HG03060 (cell line): Measurements from ENCODE around the gene RARA.
"Not testable (repeated sequence)": the region's sequence is repeated elsewhere in the genome, so short reads cannot be mapped to it uniquely, and the experiment has no call there.

ENCODE experiments used
- ATAC-seq: cut with Tn5 transposase; IDR thresholded peaks from one replicate; pipeline ENCODE4 v1.9.1; 2021; ENCODE audit warnings: low read depth, moderate number of reproducible peaks; ENCODE audit not compliant: unreplicated experiment

The RARA gene

DNA sequence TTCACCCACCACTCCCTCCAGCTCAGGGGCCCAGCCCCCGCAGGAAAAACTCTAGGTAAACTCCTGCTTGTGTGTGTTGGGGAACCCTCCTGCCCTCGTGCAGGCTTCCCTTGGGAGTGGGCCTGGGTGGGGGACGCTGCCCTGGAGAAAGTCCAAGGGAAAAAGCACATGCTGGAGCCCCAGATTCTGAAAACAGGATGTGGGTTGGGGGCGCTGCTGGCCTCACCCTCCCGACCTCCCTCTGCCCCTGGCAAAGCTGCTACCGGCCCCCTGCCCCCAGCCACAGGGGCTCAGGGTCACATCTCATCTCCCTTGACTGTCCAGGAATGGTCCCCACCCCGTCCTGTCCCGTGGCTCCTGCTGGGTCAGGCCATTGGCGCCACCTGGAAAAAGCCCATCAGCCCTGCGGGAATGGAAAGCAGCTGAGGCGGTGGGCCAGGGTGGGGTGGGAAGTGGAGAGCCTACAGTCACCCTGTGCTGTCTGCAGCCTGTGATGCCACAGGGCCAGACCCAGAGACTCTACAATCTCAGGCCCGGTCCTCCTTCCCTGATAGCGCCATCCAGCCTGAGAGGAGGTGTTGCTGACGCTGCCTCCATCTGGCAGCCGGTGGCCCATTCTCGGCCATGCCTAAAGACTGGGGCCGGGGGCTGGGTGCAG, 58.0 kb downstream of the RARA start:
- ATAC-seq = no peak

DNA sequence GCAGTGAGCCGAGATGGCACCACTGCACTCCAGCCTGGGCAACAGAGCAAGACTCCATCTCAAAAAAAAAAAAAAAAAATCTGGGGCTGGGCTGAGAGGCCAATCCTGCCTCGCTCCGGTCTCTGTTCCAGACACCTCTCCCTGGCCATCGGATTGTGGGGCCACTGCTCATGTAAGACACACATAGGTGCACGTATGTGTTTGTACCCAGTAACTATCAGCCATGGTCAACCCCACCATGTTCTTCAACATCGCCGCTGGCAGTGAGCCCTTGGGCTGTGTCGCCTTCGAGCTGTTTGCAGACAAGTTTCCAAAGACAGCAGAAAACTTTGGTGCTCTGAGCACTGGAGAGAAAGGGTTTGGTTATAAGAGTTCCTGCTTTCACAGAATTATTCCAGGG, 58.7 kb downstream of the RARA start:
- ATAC-seq = not testable (repeated sequence)

DNA sequence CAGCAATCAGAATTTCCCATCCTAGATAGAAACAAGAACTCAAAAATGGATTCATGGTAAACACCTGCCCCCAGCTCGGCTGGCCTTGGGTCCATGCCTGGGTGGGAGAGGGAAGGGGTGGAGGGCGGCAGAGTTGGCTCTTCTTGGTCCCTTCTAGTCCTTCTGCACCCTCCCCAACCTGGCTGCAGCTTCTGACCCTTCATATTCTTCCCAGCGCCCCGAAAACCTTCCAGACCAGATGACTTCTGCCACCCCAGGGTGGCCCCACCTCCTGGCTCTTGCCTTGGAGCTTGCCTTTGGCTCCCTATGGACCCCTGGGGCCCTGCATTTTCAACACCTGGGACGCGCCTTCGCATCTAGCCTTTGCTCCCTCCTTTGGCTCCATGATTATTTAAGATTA, 60.9 kb downstream of the RARA start:
- no peak for ATAC-seq

DNA sequence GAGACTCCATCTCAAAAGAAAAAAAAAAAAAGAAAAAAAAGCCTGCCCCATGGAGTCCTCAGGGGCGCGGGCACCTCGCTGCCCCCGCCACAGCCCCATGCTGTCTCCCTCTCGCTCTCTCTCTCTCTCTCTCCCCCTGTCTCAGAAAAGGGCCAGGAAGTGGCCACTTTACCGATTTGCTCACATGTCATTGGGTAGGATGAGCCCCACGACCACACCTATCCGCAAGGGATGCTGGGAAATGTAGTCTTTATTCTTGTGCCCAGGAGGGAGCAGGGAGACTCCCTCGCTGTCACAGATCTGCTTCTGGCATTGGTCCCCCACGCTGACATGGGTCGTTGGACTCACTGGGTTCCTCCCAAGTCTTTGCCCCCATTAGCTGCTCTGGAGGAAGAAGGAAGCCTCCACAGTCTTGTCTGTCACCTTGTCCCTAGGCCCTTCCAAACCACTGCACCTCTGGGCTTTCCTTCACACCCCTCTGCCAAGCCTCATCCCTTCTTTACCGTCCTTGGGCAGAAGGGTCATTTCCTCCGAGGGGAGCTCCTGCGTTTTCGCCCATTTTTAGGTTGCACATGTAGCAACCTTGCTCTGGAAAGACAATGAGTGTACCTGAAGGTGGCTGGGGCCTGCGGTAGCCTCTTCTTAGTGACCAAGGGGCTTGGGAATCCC, 62.4 kb downstream of the RARA start:
- ATAC-seq = no peak

DNA sequence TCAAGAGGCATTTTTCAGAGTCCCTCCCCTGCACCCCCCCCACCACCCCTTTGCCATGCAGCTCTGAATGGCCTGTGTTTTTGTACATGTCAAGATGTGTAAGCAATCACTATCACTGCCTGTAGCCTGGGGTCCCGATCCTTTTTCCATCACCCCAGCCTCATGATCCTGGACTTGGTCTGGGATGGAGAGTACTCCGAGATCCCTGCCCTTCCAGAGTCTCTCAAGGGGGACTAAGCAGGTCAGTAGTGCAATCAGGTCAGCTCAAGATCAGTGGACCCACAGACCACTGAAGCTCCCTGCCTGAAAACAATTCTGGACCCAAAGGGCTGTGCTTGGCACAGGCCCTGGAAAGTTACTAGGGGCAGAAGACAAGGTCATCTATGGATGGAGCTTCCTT, 63.1 kb downstream of the RARA start:
- ATAC-seq = no peak

DNA sequence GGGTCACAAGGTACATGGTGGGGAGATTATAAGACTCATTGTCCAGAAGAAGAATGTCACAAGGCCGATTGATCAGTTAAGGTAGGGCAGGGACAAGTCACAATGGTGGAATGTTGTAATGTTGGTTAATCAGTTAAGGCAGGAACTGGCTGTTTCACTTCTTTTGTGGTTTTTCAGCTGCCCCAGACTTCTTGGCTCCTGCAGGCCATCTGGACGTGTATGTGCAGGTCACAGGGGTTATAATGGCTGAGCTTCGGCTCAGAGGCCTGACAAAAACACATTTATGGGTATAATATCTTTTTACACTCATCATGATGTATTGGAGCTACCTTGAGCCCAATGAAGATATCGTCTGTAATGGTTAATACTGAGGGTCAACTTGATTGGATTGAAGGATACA, 63.7 kb downstream of the RARA start:
- not testable (repeated sequence) for ATAC-seq

DNA sequence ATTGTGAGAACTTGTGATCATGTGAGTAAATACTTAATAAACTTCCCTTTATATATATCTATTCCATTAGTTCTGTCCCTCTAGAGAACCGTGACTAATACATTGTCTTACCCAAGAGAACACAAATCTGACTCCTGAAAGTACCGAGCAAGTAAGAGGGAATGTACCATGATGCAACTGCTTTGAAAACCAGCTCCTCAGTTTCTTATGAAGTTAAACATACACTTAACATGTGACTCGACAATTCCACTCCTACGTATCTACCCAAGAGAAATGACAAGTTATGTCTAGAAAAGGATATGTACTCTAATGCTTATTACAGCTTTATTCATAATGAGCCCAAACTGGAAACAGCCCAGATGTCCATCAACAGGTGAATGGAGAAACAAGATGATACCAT, 64.3 kb downstream of the RARA start:
- no peak for ATAC-seq

DNA sequence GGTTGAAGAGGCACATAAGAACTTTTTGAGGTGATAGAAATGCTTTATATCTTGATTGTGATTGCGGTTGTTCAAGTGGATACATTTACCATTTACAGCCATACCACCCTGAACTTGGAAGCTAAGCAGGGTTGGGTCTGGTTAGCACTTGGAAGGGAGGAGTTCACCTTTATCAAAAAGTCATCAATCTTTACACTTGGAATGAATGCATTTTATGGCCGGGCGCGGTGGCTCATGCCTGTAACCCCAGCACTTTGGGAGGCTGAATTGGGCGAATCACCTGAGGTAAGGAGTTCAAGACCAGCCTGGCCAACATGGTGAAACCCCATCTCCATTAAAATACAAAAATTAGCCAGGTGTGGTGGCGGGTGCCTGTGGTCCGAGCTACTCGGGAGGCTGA, 65.0 kb downstream of the RARA start:
- ATAC-seq = no peak

DNA sequence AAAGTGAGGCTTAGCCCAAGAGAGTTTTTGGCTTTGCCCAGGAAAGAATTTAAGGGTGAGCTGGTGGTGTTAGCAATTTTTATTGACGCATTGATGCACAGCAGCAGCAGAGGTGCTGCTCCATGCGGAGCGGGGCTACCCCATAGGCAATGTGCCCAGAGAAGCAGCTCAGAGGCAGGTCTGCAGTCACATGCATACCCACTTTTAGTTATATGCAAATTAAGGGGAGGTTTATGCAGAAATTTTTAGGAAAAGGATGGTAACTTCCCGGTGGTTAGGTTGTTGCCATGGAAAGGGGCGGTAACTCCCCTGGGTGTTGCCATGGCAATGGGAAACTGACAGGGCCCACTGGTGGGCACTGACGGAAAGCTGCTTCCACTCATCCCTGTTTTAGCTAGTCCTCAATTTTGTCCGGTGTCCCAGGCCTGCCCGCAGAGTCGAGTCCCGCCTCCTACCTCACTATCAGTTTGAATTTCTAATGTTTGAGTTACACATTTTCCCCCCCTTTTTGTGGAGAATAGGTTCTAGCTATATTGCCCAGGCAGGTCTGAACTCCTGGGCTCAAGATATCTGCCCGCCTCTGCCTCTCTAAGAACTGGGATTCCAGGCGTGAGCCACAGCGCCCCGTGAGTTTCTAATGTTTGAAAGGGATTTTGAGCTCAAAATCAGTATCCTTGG, 66.0 kb downstream of the RARA start:
- no peak for ATAC-seq

DNA sequence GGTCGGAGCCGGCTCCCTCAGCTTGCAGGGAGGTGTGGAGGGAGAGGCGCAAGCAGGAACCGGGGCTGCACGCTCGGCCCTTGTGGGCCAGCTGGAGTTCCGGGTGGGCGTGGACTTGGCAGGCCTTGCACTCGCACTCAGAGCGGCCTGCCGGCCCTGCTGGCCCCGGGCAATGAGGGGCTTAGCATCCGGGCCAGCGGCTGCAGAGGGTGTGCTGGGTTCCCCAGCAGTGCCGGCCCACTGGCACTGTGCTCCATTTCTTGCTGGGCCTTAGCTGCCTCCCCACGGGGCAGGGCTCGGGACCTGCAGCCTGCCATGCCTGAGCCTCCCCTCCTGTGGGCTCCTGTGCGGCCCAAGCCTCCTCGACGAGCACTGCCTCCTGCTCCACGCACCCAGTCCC, 66.8 kb downstream of the RARA start:
- ATAC-seq = not testable (repeated sequence)

DNA sequence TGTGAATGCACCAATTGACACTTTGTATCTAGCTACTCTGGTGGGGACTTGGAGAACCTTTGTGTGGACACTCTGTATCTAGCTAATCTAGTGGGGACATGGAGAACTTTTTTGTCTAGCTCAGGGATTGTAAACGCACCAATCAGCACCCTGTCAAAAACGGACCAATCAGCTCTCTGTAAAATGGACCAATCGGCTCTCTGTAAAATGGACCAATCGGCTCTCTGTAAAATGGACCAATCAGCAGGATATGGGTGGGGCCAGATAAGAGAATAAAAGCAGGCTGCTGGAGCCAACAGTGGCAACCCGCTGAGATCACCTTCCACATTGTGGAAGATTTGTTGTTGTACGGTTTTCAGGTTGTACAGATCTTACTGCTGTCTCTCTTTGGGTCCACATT, 67.6 kb downstream of the RARA start:
- ATAC-seq = not testable (repeated sequence)

DNA sequence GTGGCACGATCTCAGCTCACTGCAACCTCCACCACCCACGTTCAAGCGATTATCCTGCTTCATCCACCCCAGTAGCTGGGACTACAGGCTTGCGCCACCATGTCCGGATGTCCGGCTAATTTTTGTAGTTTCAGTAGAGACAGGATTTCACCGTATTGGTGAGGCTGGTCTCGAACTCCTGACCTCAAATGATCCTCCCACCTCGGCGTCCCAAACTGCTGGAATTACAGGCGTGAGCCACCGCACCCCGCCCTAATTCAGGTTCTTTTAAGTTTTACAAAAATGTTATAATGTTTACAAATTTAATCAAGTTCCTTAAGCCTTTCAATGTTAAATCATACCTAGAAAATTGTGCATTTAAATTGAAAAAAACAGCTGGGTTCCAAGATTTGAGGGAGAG, 68.9 kb downstream of the RARA start:
- ATAC-seq = no peak

DNA sequence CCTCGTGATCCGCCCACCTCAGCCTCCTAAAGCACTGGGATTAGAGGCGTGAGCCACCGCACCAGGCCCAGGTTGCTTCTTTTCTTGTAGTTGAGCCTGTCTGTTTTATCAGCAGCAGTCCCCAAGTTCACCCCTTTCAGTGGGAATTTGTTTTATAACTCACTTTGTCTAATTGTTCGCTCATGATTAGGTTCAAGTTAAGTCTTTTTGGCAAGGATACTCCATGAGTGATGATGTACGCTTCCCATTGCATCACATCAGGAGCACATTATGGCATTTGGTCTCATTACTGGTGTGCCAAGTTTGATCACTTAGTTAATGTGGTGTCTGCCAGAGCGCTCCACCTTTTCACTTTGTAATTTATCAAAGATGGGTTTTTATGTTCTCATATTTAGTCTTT, 70.0 kb downstream of the RARA start:
- no peak for ATAC-seq

DNA sequence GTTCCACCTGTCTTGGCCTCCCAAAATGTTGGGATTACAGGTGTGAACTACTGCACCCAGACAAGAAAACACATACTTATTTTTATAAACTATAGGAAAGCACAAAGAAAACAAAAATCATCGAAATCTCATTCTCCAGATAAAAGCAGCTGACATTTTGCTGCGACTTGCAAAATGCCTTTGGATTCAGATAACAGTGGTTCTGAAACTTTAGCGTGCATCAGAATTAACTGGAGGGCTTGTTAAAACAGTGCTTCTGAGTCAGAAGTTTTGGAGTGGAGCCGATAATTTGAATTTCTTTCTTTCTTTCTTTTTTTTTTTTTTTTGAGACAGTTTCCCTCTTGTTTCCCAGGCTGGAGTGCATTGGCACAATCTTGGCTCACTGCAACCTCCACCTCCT, 73.3 kb downstream of the RARA start:
- no peak for ATAC-seq

DNA sequence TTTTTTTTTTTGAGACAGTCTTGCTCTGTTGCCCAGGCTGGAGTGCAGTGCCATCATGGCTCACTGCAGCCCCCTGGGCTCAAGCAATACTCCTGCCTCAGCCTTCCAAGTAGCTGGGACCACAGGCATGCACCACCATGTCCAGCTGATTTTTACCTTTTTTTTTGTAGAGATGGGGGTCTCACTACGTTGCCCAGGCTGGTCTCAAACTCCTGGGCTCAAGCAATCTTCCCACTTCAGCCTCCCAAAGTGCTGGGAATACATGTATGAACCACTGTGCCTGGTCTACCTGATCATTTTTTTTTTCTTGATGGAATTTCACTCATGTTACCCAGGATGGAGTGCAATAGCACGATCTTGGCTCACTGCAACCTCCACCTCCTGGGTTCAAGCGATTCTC, 77.6 kb downstream of the RARA start:
- ATAC-seq = not testable (repeated sequence)

DNA sequence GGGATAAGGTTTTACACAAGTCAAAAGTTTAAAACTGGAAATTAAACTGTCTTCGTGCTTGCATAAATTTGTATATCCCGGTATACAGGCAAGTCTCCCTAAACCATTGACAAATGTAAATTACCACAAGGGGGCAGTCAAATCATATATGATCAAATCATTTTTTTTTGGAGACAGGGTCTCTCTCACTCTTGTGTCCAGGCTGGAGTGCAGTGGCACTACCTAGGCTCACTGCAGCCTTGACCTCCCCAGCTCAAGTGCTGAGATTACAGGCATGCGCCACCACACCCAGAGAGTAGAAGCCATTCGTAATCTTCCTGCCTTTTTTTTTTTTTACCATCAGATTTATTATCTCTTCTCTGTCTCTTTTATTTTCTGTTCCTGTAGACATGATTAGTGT, 90.2 kb downstream of the RARA start:
- no peak for ATAC-seq

DNA sequence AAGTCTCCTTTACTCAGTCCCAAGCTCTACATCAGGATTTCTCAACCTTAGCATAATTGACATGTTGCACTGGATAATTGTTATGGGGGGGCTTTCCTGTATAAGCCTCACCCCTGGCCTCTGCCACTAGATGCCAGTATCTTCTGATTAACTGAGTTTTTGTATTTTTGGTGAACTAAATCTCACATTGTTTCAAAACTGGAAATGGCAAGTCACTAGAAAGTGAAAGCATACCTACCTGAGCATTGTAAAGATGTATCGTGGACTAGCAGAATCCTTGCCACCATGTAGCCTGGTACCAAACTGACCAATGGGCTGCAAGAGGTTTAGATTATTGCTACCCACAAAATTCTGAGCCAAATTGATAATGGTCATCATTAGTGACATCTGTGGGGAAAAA, 93.7 kb downstream of the RARA start:
- no peak for ATAC-seq

DNA sequence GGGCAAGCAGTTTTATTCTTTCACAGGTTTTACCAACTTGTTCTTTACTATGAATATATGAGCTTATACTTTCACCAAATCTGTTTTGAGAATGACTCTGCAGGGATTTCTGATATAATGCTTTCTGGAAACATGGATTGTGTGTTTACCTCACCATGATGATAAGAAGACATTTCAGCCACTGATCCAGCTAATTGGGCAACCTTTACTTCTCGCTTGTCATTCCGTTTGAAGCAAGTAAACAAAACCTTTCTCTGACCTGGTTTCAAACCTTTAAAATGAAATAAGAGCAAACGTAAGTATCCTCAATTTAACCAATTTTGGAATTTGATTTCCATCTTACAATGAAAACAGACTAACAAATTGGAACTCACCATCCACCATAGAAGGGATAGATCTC, 95.0 kb downstream of the RARA start:
- ATAC-seq = no peak
